HepG2 (cell line): ENCODE measurements around the gene TFRC. TPM values are rescaled to one million over a fixed set of nuclear protein-coding genes. Genes with fewer than 3 reads are reported as not detected.

ENCODE experiments used
- ARNT ChIP-seq: fragments of 450-650 bp; IDR thresholded peaks from 2 replicates; pipeline ENCODE4 v1.6.1; 2017
- ERF ChIP-seq: IDR thresholded peaks from 2 replicates; pipeline ENCODE4 v1.6.1; 2018; ENCODE audit warnings: missing biosample characterization, missing genetic modification reagents
- ETV6 ChIP-seq: sonication (generic); formaldehyde crosslinking; conservative IDR thresholded peaks from 2 replicates; pipeline ENCODE4 v1.4.0; 2020; ENCODE audit warnings: missing genetic modification reagents
- FLYWCH1 ChIP-seq: sonication (generic); formaldehyde crosslinking; IDR thresholded peaks from 2 replicates; pipeline ENCODE4 v1.8.1; 2023; ENCODE audit warnings: mild to moderate bottlenecking, missing genetic modification reagents
- HNRNPLL ChIP-seq: fragments of 200-400 bp; formaldehyde crosslinking; IDR thresholded peaks from 2 replicates; pipeline ENCODE4 v1.6.1; 2017; ENCODE audit warnings: mild to moderate bottlenecking, low read depth, low read length; ENCODE audit not compliant: poor library complexity, severe bottlenecking
- KDM5A ChIP-seq: fragments of 200-600 bp; sonication (generic); IDR thresholded peaks from 2 replicates; pipeline ENCODE4 v1.7.0; 2018; ENCODE audit warnings: antibody characterized with exemption, mild to moderate bottlenecking, low read length, borderline replicate concordance
- MATR3 ChIP-seq: sonication (generic); formaldehyde crosslinking; IDR thresholded peaks from 2 replicates; pipeline ENCODE4 v1.4.0; 2020; ENCODE audit warnings: missing genetic modification reagents
- MBD4 ChIP-seq: IDR thresholded peaks from 2 replicates; pipeline ENCODE4 v1.6.1; 2012; ENCODE audit warnings: low read length, inconsistent platforms, borderline replicate concordance
- NAIF1 ChIP-seq: sonication (generic); formaldehyde crosslinking; IDR thresholded peaks from 2 replicates; pipeline ENCODE4 v1.5.0; 2020; ENCODE audit warnings: mild to moderate bottlenecking, missing genetic modification reagents, borderline replicate concordance
- POLR2AphosphoS2 ChIP-seq: IDR thresholded peaks from 2 replicates; pipeline ENCODE4 v1.6.1; 2011; ENCODE audit warnings: low read depth, low read length, improper control_type of control experiment
- SMC3 ChIP-seq: IDR thresholded peaks from 2 replicates; pipeline ENCODE4 v1.6.1; 2011; ENCODE audit warnings: low read length, improper control_type of control experiment
- SMYD3 ChIP-seq: sonication (generic); formaldehyde crosslinking; IDR thresholded peaks from 2 replicates; pipeline ENCODE4 v1.8.1; 2023; ENCODE audit warnings: mild to moderate bottlenecking, missing genetic modification reagents
- ZBTB42 ChIP-seq: sonication (generic); formaldehyde crosslinking; IDR thresholded peaks from 2 replicates; pipeline ENCODE4 v1.5.0; 2020; ENCODE audit warnings: mild to moderate bottlenecking, missing genetic modification reagents
- ZNF230 ChIP-seq: sonication (generic); formaldehyde crosslinking; IDR thresholded peaks from 2 replicates; pipeline ENCODE4 v1.4.0; 2020; ENCODE audit warnings: mild to moderate bottlenecking, missing genetic modification reagents
- ZNF235 ChIP-seq: sonication (generic); formaldehyde crosslinking; IDR thresholded peaks from 2 replicates; pipeline ENCODE4 v1.8.1; 2023; ENCODE audit warnings: mild to moderate bottlenecking, missing genetic modification reagents, borderline replicate concordance
- ZNF34 ChIP-seq: sonication (generic); formaldehyde crosslinking; IDR thresholded peaks from 2 replicates; pipeline ENCODE4 v1.4.0; 2020; ENCODE audit warnings: mild to moderate bottlenecking, missing genetic modification reagents, borderline replicate concordance
- ZNF432 ChIP-seq: sonication (generic); formaldehyde crosslinking; IDR thresholded peaks from 2 replicates; pipeline ENCODE4 v1.5.0; 2020; ENCODE audit warnings: missing genetic modification reagents, mild to moderate bottlenecking, borderline replicate concordance
- ZNF589 ChIP-seq: sonication (generic); formaldehyde crosslinking; conservative IDR thresholded peaks from 2 replicates; pipeline ENCODE4 v1.8.0; 2022; ENCODE audit warnings: mild to moderate bottlenecking, moderate library complexity, missing genetic modification reagents
- ZNF674 ChIP-seq: sonication (generic); formaldehyde crosslinking; IDR thresholded peaks from 2 replicates; pipeline ENCODE4 v1.5.0; 2020; ENCODE audit warnings: low read depth, mild to moderate bottlenecking, missing genetic modification reagents
- polyA plus RNA-seq, 8 experiments: library from polyadenylated mRNA; depleted of rRNA in 3 of 8; stranded (reverse) in 7 of 8; unstranded in 1 of 8; fragments of >200 nt; fragmentation: Illumina TruSeq in 4 of 8; extraction: Trizol in 4 of 8; gene quantifications; 2 replicates each; pipeline versions ENCODE4 v1.2.1 to v1.2.3, GENCODE V29; 2011 to 2016; ENCODE audit warnings: low read depth in 4 of 8, missing spikeins in 1 of 8, mixed read lengths in 1 of 8; ENCODE audit not compliant: insufficient read depth in 1 of 8
- total RNA-seq, 5 experiments: library from RNA; depleted of rRNA; stranded (reverse); fragments of >200 nt; fragmentation: Illumina TruSeq; extraction: Trizol; gene quantifications; 2 replicates each; pipeline ENCODE4 v1.2.3, GENCODE V29; 2016; ENCODE audit warnings: low read depth in 1 of 5
- TF ChIP-seq, protein P1 (sequence below): sonication (generic); formaldehyde crosslinking; IDR thresholded peaks from 2 replicates; pipeline ENCODE4 v1.8.1; 2023; ENCODE audit warnings: mild to moderate bottlenecking, moderate library complexity, missing genetic modification reagents
- TF ChIP-seq, protein P2 (sequence below): sonication (generic); formaldehyde crosslinking; IDR thresholded peaks from 2 replicates; pipeline ENCODE4 v1.4.0; 2020; ENCODE audit warnings: missing genetic modification reagents, borderline replicate concordance
- TF ChIP-seq, protein P3 (sequence below): sonication (generic); formaldehyde crosslinking; IDR thresholded peaks from 2 replicates; pipeline ENCODE4 v1.4.0; 2020; ENCODE audit warnings: mild to moderate bottlenecking, low read depth, missing genetic modification reagents
- TF ChIP-seq, protein P4 (sequence below): sonication (generic); IDR thresholded peaks from 2 replicates; pipeline ENCODE4 v1.6.1; 2016; ENCODE audit warnings: low read depth, borderline replicate concordance

The TFRC gene
- total and polyA plus RNA-seq, 2 of the 13 experiments (the other 11 are each of a cell fraction or from before 2014, with no cell fraction given) = 188 to 274 TPM

DNA sequence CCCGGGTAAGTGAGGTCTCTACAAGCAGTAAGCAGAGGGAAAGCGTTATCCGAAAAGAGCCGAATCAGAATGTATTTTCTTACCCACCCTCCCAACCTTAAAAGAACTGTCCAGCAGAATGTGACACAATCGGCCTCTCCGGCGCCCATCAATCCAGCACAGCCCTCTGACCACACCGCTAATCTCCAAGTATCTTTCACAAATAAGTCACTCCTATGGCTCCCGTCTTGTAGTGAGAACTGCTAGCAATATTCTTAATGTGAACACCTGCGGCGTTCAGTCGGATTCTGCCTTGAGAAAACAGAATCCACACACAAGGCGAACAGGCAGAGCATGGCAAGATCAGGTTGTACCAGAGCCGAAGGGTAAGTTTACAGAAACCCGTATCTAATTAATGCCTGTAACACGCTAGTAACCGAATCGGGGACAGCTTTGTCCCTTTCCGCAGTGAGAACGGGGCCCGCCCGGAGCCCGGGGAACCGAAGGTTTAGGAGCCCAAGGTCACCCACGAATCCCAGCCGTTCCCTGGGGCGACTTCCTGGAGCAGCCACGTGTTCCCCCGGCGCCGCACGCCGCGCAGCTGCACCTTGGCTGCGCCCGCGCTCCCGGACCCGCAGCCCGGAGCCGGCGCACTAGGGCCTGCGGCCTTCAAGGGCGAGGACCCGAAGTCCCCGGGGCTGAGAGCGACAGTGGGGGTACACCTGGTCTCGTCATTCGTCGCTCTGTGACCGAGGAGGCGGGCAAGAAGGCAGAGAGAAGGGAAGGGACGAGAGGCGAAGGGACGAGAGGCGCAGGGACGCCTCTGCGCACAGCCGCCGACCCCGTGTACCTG lies 672 bp downstream of the TFRC start (continued):
- TF ChIP-seq ZNF230 (CRISPR knock-in tag) (peak; percentile 62; the same call in 1 of the 2 replicates), ZNF589 (CRISPR knock-in tag) (0 out of 2 replicates have a peak, but pooled peaks have one; percentile 9), ERF (CRISPR knock-in tag) (no peak), POLR2AphosphoS2 (no peak), SMC3 (no peak), MATR3 (CRISPR knock-in tag) (no peak), HNRNPLL (peak; percentile 31), SMYD3 (CRISPR knock-in tag) (no peak), ZNF432 (CRISPR knock-in tag) (no peak), FLYWCH1 (CRISPR knock-in tag) (no peak), KDM5A (peak; percentile 37; the same call in 1 of the 2 replicates), ZBTB42 (CRISPR knock-in tag) (no peak), NAIF1 (CRISPR knock-in tag) (no peak), ETV6 (CRISPR knock-in tag) (no peak), ZNF34 (no peak), MBD4 (no peak), ARNT (no peak), ZNF674 (CRISPR knock-in tag) (no peak), ZNF235 (CRISPR knock-in tag) (0 out of 2 replicates have a peak, but pooled peaks have one; percentile 5)
- TF ChIP-seq, protein P1, sequence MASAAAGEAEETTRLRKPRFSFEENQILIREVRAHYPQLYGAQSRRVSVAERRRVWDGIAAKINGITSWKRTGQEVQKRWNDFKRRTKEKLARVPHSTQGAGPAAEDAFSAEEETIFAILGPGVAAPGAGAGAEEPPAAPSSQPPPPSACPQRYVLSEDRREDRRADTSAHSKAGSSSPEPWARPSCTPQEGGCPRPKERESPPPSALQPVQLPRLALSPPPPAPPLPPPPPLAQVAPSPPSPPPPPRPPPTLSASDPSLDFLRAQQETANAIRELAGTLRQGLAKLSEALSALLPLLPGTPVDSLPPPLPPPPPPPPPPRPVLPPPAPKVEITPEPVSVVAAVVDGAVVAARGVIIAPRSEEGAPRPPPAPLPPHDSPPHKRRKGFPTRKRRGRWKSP (CRISPR knock-in tag) = peak; percentile 83
- TF ChIP-seq, protein P2, sequence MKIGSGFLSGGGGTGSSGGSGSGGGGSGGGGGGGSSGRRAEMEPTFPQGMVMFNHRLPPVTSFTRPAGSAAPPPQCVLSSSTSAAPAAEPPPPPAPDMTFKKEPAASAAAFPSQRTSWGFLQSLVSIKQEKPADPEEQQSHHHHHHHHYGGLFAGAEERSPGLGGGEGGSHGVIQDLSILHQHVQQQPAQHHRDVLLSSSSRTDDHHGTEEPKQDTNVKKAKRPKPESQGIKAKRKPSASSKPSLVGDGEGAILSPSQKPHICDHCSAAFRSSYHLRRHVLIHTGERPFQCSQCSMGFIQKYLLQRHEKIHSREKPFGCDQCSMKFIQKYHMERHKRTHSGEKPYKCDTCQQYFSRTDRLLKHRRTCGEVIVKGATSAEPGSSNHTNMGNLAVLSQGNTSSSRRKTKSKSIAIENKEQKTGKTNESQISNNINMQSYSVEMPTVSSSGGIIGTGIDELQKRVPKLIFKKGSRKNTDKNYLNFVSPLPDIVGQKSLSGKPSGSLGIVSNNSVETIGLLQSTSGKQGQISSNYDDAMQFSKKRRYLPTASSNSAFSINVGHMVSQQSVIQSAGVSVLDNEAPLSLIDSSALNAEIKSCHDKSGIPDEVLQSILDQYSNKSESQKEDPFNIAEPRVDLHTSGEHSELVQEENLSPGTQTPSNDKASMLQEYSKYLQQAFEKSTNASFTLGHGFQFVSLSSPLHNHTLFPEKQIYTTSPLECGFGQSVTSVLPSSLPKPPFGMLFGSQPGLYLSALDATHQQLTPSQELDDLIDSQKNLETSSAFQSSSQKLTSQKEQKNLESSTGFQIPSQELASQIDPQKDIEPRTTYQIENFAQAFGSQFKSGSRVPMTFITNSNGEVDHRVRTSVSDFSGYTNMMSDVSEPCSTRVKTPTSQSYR = no peak
- TF ChIP-seq, protein P3, sequence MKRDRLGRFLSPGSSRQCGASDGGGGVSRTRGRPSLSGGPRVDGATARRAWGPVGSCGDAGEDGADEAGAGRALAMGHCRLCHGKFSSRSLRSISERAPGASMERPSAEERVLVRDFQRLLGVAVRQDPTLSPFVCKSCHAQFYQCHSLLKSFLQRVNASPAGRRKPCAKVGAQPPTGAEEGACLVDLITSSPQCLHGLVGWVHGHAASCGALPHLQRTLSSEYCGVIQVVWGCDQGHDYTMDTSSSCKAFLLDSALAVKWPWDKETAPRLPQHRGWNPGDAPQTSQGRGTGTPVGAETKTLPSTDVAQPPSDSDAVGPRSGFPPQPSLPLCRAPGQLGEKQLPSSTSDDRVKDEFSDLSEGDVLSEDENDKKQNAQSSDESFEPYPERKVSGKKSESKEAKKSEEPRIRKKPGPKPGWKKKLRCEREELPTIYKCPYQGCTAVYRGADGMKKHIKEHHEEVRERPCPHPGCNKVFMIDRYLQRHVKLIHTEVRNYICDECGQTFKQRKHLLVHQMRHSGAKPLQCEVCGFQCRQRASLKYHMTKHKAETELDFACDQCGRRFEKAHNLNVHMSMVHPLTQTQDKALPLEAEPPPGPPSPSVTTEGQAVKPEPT (CRISPR knock-in tag) = no peak
- TF ChIP-seq, protein P4, sequence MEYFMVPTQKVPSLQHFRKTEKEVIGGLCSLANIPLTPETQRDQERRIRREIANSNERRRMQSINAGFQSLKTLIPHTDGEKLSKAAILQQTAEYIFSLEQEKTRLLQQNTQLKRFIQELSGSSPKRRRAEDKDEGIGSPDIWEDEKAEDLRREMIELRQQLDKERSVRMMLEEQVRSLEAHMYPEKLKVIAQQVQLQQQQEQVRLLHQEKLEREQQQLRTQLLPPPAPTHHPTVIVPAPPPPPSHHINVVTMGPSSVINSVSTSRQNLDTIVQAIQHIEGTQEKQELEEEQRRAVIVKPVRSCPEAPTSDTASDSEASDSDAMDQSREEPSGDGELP = peak; percentile 63; the same call in 1 of the 2 replicates
